Tibial nerve (tissue), 4 donors: ENCODE data around the gene CLVS2. TPM values are rescaled to one million over a fixed set of nuclear protein-coding genes. Genes with fewer than 3 reads are reported as not detected.

Experiments
- DNase-seq, 2 donors: peaks; one replicate each; pipeline ENCODE4 v3.0.0-alpha.2; 2019; ENCODE audit warnings: low spot score in 2 of 2
- H3K27ac ChIP-seq, 4 donors: fragments of 200-600 bp; sonication (generic) in 3 of 4; one replicate each; pipeline ENCODE4 v1.5.1; 2017 to 2019; ENCODE audit warnings: mild to moderate bottlenecking in 1 of 4
- H3K27me3 ChIP-seq, 2 donors: fragments of 200-600 bp; sonication (generic) in 1 of 2; one replicate each; pipeline versions ENCODE4 v1.5.1 to v1.6.0; 2017 to 2019
- H3K36me3 ChIP-seq, 3 donors: fragments of 200-600 bp; sonication (generic); one replicate each; pipeline ENCODE4 v1.5.1; 2018 to 2019
- H3K4me1 ChIP-seq, 4 donors: fragments of 200-600 bp; sonication (generic) in 3 of 4; one replicate each; pipeline ENCODE4 v1.5.1; 2017 to 2019
- H3K4me3 ChIP-seq, 4 donors: fragments of 200-600 bp; sonication (generic) in 3 of 4; one replicate each; pipeline ENCODE4 v1.5.1; 2017 to 2019; ENCODE audit warnings: mild to moderate bottlenecking in 1 of 4, moderate library complexity in 1 of 4
- H3K9me3 ChIP-seq, 4 donors: fragments of 200-600 bp; sonication (generic) in 3 of 4; one replicate each; pipeline ENCODE4 v1.5.1; 2017 to 2019
- CTCF ChIP-seq, 5 experiments: fragments of 200-600 bp in 3 of 5; fragments of 450-650 bp in 2 of 5; sonication (generic) in 3 of 5; IDR thresholded peaks; one replicate each; pipeline ENCODE4 v1.5.1; 2016 to 2019; ENCODE audit warnings: antibody characterized with exemption in 5 of 5, mild to moderate bottlenecking in 3 of 5, moderate library complexity in 2 of 5
- EP300 ChIP-seq, 2 donors: sonication (generic); formaldehyde crosslinking; IDR thresholded peaks; one replicate each; pipeline ENCODE4 v1.6.1; 2017; ENCODE audit warnings: antibody characterized with exemption in 2 of 2, mild to moderate bottlenecking in 1 of 2
- POLR2A ChIP-seq, 2 donors: fragments of 450-650 bp; IDR thresholded peaks; one replicate each; pipeline ENCODE4 v1.6.1; 2017; ENCODE audit warnings: antibody characterized with exemption in 2 of 2, mild to moderate bottlenecking in 2 of 2, moderate library complexity in 2 of 2
- WGBS, 2 donors: methylation state at CpG; one replicate each; pipeline ENCODE4 v1.1.5; 2018; 5-methylcytosine and 5-hydroxymethylcytosine counted together
- total RNA-seq, 4 donors: library from RNA; depleted of rRNA; stranded (reverse); fragments of >200 nt; gene quantifications; one replicate each; pipeline ENCODE4 v1.1.0, GENCODE V29; 2016

The CLVS2 gene
- total RNA-seq, 4 donors from 2014 or later = under 0.01 to 0.22 (median under 0.01) TPM

DNA sequence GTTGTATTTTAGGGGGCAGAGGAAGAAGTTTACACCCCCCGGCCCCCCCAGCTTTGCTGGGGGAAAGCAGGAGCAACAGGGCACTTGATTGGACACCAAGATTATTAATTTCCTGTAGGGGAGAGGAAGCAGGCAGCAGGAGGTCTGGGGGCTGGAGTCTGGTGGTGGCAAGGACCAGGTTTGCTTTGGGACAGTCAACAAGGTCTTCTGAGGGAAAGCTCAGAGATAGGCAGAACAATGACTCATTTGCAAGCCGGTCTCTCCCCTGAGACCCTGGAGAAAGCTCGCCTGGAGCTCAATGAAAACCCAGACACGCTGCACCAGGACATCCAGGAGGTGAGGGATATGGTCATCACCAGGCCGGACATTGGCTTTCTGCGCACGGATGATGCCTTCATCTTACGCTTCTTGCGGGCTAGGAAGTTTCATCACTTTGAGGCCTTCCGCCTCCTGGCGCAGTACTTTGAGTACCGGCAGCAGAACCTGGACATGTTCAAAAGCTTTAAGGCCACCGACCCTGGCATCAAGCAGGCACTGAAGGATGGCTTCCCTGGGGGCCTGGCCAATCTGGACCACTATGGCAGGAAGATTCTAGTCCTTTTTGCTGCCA, 1.6 kb downstream of the CLVS2 start:
- no peak for DNase-seq
- no peak overlapping the region for H3K27ac ChIP-seq
- no peaks in the 10 kb centered on the region for H3K36me3 ChIP-seq
- peaks cover 0 to 17% (median 2%) of the 10 kb centered on the region in 4 donors for H3K4me1 ChIP-seq
- TF ChIP-seq EP300 (IDR thresholded peaks at IDR 0.05) = no peak
- TF ChIP-seq POLR2A (IDR thresholded peaks at IDR 0.05) = no peak
- no peak for TF ChIP-seq CTCF (IDR thresholded peaks at IDR 0.05)
- no peaks in the 10 kb centered on the region for H3K9me3 ChIP-seq
- H3K27me3 ChIP-seq = peaks cover 0 to 36% of the 10 kb centered on the region in 2 donors
- 90 to 91% methylated on average over 13 of the region's 13 CpGs for WGBS, 2 donors
- H3K4me3 ChIP-seq = no peak overlapping the region

DNA sequence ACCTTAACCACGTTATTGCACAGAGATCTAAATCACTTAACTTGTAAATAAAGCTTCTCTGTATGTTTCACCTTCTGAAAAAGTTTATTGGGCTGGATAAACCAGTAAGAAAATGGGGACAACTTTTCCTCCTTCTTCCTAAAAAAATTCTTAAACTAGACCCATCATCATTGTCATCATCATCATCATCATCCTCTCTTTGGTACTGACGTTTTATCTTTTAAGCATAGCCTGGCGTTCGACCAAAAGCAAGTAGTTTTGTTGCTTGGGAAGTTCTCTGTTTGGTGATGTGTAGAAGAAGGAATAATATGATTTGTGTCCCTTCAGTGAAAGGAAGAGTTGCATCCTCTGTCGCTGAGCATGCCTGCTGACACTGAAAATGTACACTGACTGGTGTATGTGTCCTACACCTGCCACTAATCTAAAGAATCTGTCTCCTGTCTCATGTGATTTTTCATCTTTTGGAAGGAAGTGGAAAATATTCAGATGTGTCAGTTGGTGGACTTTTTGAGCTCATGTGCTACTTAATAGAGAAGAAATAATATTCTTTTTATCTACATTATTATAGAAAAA, 2.5 kb downstream of the CLVS2 start:
- 64 to 72% methylated on average over 5 of the region's 5 CpGs for WGBS, 2 donors
- H3K4me1 ChIP-seq = peaks cover 0 to 17% (median 2%) of the 10 kb centered on the region in 4 donors
- H3K27me3 ChIP-seq = peaks cover 0 to 36% of the 10 kb centered on the region in 2 donors
- no peak overlapping the region for H3K4me3 ChIP-seq
- no peaks in the 10 kb centered on the region for H3K9me3 ChIP-seq
- no peaks in the 10 kb centered on the region for H3K36me3 ChIP-seq
- TF ChIP-seq EP300 (IDR thresholded peaks at IDR 0.05) = no peak
- no peak for TF ChIP-seq POLR2A (IDR thresholded peaks at IDR 0.05)
- TF ChIP-seq CTCF (IDR thresholded peaks at IDR 0.05) = no peak
- no peak overlapping the region for H3K27ac ChIP-seq
- DNase-seq = no peak

- WGBS, 2 donors = 54 to 59% methylated on average over 2 of the region's 2 CpGs
- peaks cover 0 to 17% (median 2%) of the 10 kb centered on the region in 4 donors for H3K4me1 ChIP-seq
- H3K36me3 ChIP-seq = no peaks in the 10 kb centered on the region
- no peak for DNase-seq
- no peak overlapping the region for H3K27ac ChIP-seq
- peaks cover 0 to 27% of the 10 kb centered on the region in 2 donors for H3K27me3 ChIP-seq
- no peaks in the 10 kb centered on the region for H3K9me3 ChIP-seq
- H3K4me3 ChIP-seq = no peak overlapping the region
- TF ChIP-seq CTCF (IDR thresholded peaks at IDR 0.05) (no peak), EP300 (IDR thresholded peaks at IDR 0.05) (no peak), POLR2A (IDR thresholded peaks at IDR 0.05) (no peak)
Measured at GRCh38 chr6:123000244-123000770, 4.3 kb downstream of the CLVS2 start.

DNA sequence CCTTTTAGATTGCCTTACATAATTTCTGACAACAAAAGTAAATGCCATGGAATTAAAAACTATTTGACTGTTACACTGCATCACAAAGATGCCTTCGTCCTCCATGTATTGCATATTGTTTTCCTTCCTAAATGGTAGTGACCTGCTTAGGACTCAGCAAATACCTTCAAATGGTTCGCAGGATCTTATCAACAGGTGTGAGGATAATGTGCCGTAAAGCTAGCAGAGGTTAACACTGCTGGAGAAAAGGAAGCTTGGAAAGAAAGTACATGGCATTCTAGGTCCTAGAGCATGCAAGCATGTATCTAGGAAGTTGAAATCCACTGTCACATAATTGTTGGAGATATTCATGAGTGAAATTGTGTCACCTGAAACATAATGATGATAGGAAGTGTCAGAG, 5.5 kb downstream of the CLVS2 start:
- peaks cover 0 to 5% (median 0%) of the 10 kb centered on the region in 4 donors for H3K4me1 ChIP-seq
- 61 to 82% methylated on average over 3 of the region's 3 CpGs for WGBS, 2 donors
- no peak for DNase-seq

More for the DNA sequence above, 5.5 kb downstream of the CLVS2 start:
- Histone ChIP-seq H3K9me3 (no peaks in the 10 kb centered on the region), H3K27me3 (peaks cover 0 to 16% of the 10 kb centered on the region in 2 donors), H3K36me3 (no peaks in the 10 kb centered on the region), H3K4me3 (no peak overlapping the region), H3K27ac (no peak overlapping the region)
- no peak for TF ChIP-seq POLR2A (IDR thresholded peaks at IDR 0.05)
- TF ChIP-seq CTCF (IDR thresholded peaks at IDR 0.05) = no peak
- TF ChIP-seq EP300 (IDR thresholded peaks at IDR 0.05) = no peak
